Osteocyte (in vitro differentiated cells): ENCODE measurements around the gene COL4A4. TPM values are rescaled to one million over a fixed set of nuclear protein-coding genes. Genes with fewer than 3 reads are reported as not detected.

Experiments
- DNase-seq: peaks from one replicate; pipeline ENCODE4 v3.0.0; 2021; ENCODE audit warnings: mixed read lengths; ENCODE audit not compliant: unreplicated experiment; ENCODE audit errors: extremely low spot score
- H3K27ac Mint-ChIP-seq: one replicate; pipeline ENCODE4 v1.8.0; 2021; ENCODE audit warnings: mild to moderate bottlenecking, mixed read lengths; ENCODE audit not compliant: unreplicated experiment
- H3K27me3 Mint-ChIP-seq: one replicate; pipeline ENCODE4 v1.8.0; 2021; ENCODE audit warnings: mixed read lengths; ENCODE audit not compliant: unreplicated experiment
- H3K36me3 Mint-ChIP-seq: one replicate; pipeline ENCODE4 v1.8.0; 2021; ENCODE audit warnings: mixed read lengths; ENCODE audit not compliant: unreplicated experiment
- H3K4me1 Mint-ChIP-seq: one replicate; pipeline ENCODE4 v1.8.0; 2021; ENCODE audit warnings: mixed read lengths; ENCODE audit not compliant: unreplicated experiment
- H3K4me3 Mint-ChIP-seq: one replicate; pipeline ENCODE4 v1.8.0; 2021; ENCODE audit warnings: mild to moderate bottlenecking, moderate library complexity, mixed read lengths; ENCODE audit not compliant: unreplicated experiment
- H3K9me3 Mint-ChIP-seq: one replicate; pipeline ENCODE4 v1.8.0; 2021; ENCODE audit warnings: mixed read lengths; ENCODE audit not compliant: unreplicated experiment
- total RNA-seq: library from RNA; stranded (reverse); gene quantifications from 2 replicates; pipeline ENCODE4 v1.2.1, GENCODE V29; 2021
- TF ChIP-seq, protein P1 (sequence below): fragments of 200-600 bp; sonication (generic); IDR thresholded peaks from 2 replicates; pipeline ENCODE4 v1.5.0; 2021; ENCODE audit warnings: antibody characterized with exemption, mild to moderate bottlenecking, moderate library complexity

COL4A4 gene
- total RNA-seq, 1 donor from 2014 or later = 2.0 TPM

GRCh38 chr2:227029426-227030105, 134.4 kb downstream of the COL4A4 start:
- peaks cover 4% of the 10 kb centered on the region for H3K27me3 Mint-ChIP-seq
- H3K4me3 Mint-ChIP-seq = no peak overlapping the region
- H3K9me3 Mint-ChIP-seq = no peaks in the 10 kb centered on the region
- DNase-seq = no peak
- H3K4me1 Mint-ChIP-seq = no peaks in the 10 kb centered on the region
- TF ChIP-seq, protein P1, sequence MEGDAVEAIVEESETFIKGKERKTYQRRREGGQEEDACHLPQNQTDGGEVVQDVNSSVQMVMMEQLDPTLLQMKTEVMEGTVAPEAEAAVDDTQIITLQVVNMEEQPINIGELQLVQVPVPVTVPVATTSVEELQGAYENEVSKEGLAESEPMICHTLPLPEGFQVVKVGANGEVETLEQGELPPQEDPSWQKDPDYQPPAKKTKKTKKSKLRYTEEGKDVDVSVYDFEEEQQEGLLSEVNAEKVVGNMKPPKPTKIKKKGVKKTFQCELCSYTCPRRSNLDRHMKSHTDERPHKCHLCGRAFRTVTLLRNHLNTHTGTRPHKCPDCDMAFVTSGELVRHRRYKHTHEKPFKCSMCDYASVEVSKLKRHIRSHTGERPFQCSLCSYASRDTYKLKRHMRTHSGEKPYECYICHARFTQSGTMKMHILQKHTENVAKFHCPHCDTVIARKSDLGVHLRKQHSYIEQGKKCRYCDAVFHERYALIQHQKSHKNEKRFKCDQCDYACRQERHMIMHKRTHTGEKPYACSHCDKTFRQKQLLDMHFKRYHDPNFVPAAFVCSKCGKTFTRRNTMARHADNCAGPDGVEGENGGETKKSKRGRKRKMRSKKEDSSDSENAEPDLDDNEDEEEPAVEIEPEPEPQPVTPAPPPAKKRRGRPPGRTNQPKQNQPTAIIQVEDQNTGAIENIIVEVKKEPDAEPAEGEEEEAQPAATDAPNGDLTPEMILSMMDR = no peak
- H3K27ac Mint-ChIP-seq = no peak overlapping the region
- H3K36me3 Mint-ChIP-seq = no peaks in the 10 kb centered on the region

DNA sequence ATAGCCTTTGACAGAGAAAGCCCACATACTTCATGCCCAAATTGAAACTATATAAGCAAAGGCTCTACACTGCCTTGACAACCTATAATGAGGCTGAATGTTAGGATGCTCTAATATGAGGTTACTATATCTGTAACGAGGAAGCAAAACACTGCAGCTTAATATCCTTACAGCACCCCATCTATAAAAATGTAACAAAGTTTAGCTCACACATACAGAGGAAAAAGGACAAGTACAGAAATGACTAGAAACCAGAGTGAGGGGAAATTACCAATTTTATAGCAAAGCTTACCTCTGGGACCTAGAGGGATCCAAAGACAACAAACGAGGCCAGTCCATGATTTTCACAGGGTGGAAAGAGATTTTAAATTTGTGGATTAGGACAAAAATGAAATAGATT, 138.5 kb downstream of the COL4A4 start:
- TF ChIP-seq, protein P1 = no peak
- Mint-ChIP-seq H3K36me3 (no peaks in the 10 kb centered on the region), H3K27me3 (no peaks in the 10 kb centered on the region), H3K4me3 (no peak overlapping the region), H3K9me3 (no peaks in the 10 kb centered on the region), H3K27ac (no peak overlapping the region), H3K4me1 (no peaks in the 10 kb centered on the region)
- no peak for DNase-seq

DNA sequence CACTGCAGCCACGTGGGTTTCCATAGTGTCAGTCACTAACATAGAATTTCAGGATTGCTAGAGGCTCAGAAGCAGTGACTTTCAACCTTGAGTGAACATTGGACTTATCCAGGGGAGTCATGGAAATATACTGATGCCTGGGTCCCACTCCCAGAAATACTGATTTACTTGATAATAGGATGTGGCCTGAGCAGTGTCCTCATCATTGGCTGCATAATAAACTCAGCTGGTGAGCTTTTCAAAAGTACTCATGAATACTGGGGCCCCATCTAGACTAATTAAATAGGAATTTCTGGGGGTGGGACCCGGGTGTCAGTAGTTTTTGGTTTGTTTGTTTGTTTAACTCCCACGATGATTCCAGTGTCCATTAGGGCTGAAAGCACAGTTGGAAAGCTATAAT, 141.4 kb downstream of the COL4A4 start:
- no peak overlapping the region for H3K27ac Mint-ChIP-seq
- TF ChIP-seq, protein P1 = no peak
- no peak overlapping the region for H3K4me3 Mint-ChIP-seq
- H3K4me1 Mint-ChIP-seq = no peaks in the 10 kb centered on the region
- no peak for DNase-seq
- no peaks in the 10 kb centered on the region for H3K36me3 Mint-ChIP-seq
- no peaks in the 10 kb centered on the region for H3K9me3 Mint-ChIP-seq
- H3K27me3 Mint-ChIP-seq = no peaks in the 10 kb centered on the region

GRCh38 chr2:227020416-227020815, 143.6 kb downstream of the COL4A4 start:
- no peak for DNase-seq
- H3K36me3 Mint-ChIP-seq = no peaks in the 10 kb centered on the region
- no peak overlapping the region for H3K27ac Mint-ChIP-seq
- H3K27me3 Mint-ChIP-seq = no peaks in the 10 kb centered on the region
- no peak overlapping the region for H3K4me3 Mint-ChIP-seq
- H3K9me3 Mint-ChIP-seq = no peaks in the 10 kb centered on the region
- H3K4me1 Mint-ChIP-seq = no peaks in the 10 kb centered on the region
- TF ChIP-seq, protein P1 = no peak

- Mint-ChIP-seq H3K27ac (no peak overlapping the region), H3K9me3 (no peaks in the 10 kb centered on the region), H3K36me3 (no peaks in the 10 kb centered on the region), H3K4me3 (no peak overlapping the region), H3K4me1 (no peaks in the 10 kb centered on the region), H3K27me3 (no peaks in the 10 kb centered on the region)
- DNase-seq = no peak
- TF ChIP-seq, protein P1 = no peak
These were observed 147.1 kb downstream of the COL4A4 start for GRCh38 chr2:227016894-227017293.
